ENCODE measurements around the gene DNAJC4.

Gene DNAJC4, protein sequence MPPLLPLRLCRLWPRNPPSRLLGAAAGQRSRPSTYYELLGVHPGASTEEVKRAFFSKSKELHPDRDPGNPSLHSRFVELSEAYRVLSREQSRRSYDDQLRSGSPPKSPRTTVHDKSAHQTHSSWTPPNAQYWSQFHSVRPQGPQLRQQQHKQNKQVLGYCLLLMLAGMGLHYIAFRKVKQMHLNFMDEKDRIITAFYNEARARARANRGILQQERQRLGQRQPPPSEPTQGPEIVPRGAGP

DNA sequence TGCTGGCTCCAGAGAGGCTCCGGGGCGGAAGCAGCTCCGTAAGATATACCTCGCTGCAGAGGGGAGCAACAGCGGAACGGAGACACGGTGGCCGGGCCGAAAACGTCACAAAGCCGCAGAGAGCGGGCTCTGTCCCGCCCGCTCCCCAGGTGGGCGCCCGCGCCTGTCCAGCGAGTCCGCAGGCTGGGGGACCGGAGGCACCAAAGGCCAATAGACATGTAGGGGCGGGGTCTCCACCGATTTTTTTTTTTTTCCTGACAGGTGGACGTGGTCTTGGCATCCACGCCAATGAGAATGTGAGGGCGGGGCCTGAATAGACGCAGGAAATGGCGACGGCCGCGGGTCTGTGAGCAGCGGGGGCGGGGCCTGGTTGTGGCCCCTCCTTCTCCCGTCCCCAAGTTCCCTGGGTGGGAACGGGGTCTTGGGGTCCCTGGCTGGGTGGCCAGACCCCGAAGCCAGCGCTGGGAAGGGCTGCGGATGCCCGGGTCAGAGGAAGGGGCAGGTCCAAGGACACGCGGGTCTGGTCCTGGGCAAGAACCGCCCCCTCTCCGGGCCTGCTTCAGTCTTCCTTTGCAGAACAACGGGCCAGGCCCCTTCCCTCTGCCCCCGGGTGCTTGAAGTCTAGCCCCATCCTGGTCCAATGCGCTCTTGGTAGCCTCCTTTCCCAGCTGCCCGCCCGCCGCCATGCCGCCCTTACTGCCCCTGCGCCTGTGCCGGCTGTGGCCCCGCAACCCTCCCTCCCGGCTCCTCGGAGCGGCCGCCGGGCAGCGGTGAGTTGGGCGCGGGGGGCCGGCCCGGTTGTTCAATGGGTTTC lies at the start of gene DNAJC4:
DNAJC4 (plus strand) TSS at position 378 of the 814 bp plus-strand sequence; CDS start at position 685, 307 bp downstream.
- peak; percentile 93 for DNase-seq

DNA sequence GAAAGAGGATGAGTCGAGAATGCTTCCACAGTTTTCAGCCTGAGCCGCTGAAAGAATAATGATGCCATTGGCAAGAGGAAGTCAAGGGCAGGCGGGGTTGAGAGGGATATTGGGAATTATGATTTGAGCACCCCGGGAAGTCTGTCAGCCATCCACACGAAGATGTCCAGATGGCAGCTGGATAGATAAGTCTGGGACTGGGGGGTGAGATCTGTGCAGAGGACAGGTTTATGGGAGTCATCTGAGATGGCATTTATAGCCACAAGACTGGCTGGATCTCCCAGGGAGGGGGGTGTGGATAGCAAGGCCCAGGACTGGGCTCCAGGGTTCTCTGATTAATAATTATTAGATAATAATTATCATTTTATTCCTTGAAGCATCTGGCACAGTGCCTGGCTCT lies 49.5 kb upstream of the DNAJC4 start:
- no peak for DNase-seq

DNA sequence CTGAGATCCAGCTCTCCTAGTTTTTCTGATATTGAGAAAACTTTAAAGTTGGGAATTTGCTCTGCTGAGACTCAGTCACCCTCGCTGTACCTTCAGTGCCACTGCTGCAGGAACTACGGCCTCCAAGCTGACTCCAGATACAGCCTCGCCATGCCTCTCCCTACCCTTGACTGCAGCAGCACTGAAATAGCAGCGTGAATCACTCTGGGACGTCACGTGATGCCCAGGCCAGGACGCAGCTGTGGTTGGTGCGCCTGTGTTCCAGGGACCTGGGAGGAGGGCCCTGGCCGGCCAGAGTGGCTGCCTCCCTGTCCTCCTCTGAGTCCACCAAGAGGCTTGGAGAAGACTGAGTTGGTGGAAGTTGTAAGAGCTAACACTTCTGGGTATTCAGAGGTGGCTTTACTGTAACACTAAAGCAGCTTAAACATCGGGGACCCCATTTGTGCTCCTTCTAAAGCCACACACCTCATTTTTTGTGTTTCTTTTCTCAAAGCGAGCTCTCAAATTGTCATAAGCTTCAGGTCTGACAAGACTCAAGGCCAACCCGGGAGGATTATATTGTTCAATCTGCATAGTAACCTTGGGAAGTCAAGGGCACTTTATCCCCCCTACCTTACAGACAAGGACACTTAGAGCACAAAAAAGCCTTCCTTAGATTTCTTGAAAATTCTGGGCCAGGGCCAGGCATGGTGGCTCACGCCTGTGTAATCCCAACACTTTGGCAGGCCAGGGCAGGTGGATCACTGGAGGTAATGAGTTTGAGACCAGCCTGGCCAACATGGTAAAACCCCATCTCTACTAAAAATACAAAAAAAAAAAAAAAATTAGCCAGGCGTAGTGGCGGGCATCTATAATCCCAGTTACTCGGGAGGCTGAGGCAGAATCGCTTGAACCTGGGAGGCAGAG lies 48.6 kb upstream of the DNAJC4 start:
- no peak for DNase-seq

DNA sequence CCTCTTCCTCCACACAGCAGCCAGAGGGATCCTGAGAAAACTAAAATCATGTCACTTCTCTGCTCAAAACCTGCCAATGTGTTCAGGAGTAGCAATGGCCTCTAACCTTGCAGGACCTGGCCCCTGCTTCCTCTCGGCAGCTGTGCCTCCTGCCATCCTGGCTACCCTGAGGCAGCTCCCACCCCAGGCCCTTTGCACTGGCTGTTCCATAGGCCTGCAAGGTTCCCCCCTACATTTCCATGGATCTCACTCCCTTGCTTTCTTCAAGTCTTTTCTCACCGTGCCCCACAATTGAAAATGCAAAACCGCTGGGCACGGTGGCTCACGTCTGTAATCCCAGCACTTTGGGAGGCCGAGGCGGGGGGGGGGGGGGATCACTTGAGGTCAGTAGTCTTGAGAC lies 46.5 kb upstream of the DNAJC4 start:
- no peak for DNase-seq

DNA sequence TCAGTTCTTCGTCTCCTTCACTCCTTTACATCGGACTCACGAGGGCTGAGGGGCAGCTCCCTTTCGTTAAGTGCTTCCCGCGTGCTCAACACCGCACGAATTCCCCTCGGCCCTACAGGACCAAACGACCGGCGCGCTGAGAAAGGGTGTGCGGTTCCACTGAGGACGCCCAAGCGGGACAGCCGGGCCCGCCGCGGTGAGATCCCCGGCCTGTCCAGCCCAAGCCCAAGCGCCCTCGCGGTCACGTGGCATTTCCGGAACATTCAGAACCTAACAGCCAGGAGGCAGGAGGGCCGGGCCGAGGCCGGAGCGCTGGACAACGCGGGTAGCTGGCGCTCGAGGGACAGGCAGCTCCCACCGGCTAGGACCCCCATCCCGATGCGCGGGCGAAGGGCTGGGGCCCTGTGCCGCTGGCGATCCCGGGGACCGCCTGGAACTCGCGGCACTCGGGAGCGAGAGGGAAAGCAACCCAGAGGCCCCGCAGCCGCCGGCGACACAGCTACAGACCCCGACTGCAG lies 45.1 kb upstream of the DNAJC4 start:
- no peak for DNase-seq

DNA sequence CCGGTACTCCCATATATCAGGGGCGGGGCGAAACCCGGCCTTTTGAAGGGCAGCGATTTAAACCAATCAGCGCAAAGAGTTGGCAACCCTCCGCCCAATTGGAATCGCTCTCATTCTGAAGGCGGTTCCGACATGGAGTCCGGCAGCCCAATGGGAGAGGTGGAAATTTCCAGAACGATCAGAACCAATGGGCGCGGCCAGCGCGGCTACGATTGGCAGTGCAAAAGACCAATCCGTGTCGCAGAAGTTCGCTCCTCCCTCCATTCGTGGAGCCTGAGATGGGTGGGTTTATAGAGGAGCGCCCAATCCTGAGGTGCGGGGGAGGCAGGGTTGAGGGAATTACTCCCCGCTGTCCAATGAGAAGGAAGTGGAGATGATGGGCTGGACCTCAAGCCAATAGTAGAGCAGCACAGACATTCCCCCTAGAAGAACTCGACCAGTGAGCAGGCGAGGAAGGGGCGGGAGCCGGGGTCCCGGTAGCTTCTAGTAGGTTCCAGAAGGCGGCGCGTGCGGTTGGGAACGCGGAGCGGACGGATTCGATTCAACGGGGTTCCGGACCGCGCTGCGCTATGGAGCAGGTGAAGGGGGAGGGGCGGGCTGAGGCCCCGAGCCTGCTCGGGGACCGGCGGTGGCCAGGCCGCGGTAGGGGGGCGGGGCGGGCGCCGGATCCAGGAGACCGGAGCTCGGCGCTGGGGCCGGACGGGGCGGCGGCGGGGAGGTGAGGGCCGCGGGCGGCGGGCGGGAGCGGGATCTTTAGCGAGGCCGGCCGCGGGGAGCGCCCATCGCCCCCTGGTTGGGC lies 44.5 kb upstream of the DNAJC4 start, which contains the start of gene STIP1:
STIP1 (plus strand) TSS at position 479 of the 799 bp plus-strand sequence; CDS start at position 570, 91 bp downstream.
- DNase-seq = peak; percentile 100

DNA sequence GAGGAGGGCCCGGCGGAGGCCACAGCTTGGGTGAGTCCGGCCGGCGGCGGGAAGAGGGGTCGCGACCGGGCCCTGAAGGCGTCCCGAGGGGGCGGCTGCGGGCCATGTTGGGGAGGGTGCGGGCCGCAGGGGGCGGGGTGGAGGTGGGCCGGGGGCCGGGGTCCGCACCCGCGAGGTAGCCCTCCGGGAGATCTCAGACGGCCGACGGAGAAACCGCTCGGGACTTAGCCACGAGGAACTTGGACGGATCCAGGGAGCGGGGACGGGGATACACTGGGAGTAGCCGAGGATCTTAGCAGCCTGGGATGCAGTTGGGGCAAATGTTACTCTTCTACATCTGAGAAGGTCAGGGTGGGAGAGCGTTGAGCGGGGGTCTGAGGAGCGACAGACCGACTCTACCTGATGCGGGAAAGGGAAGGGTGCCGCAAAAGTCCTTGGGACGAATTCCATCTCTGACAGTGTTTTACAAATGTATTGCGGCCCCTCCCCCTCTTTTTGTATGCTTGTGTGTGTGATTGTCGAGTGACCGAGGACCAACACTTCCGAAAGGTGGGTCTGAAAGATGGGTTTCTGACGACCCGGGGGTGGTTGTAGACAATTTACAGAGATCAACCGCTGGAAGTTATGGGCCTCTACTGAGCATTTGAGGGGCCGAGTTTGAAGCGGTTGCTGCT lies 43.7 kb upstream of the DNAJC4 start:
- DNase-seq = no peak

DNA sequence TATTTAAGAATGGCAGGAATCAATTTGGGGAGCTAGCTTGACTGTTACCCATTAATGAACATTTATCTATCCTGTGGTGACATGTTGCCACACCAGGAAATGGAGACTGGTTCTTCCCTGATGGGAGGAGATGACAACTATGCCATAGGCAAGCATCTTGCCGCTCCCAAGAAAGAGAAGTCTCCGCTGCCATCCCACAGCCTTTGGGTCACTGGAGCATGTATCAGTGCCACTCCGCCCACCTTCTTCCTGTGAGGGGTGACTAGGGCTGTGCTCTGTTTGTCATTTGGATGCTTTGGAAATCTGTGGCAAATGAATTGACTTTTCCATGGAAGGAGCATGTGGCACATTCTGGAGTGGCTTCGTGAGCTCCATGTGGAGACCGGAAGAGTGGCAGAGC lies 37.9 kb upstream of the DNAJC4 start:
- no peak for DNase-seq

DNA sequence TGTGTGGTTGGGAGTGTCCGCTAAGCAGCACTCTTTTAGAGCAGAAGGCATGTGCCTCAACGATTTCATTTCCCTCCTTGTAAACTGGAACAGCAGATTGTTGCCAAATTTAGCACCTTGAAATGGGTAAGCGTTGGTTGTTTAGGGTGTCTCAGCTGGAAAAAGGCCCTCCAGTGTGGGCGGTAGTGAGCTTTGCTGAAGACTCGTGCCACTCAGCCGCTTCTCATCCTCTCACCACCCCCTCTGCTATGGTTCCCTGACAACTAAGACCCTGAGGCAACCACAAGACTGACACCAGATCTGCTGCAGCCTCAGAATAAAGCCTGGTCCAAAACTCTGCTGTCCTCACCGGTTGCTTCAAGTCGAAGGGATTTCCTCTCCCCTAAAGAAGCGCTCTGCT lies 33.7 kb upstream of the DNAJC4 start:
- no peak for DNase-seq

DNA sequence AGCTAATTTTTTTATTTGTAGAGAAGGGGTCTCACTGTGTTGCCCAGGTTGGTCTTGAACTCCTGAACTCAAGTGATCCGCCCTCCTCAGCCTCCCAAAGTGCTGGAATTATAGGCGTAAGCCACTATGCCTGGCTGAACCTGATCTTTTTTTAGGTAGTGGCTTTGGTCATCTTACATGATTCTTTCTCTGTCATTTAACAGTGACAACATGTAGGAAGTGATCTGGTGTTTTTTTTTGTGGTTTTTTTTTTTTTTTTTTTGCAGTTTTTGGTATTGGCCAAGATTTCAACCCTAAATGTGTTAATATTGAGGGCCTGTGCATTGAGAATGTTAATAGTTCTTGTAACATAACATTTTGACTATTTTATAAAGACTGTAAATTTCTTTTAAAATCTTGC lies 31.8 kb upstream of the DNAJC4 start:
- no peak for DNase-seq

DNA sequence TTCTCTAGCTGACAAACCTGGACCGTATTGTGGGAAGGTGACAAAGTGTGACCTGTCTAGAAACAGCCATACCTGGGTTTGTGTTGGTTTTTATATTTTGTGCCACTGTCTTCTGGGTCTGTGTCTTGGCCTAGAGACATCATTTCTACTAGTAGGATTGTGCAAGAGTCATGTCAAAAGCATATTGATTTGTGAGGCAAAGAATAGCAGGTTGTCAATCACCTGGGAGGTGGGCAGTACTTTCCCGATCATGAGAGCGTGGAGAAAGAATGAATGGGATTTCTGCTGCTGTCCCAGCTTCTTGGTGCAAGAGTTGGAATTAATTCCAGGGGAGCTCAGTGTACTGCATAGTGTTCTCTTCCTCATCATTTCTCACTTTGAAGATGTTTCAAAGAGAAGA lies 28.8 kb upstream of the DNAJC4 start:
- DNase-seq = no peak

DNA sequence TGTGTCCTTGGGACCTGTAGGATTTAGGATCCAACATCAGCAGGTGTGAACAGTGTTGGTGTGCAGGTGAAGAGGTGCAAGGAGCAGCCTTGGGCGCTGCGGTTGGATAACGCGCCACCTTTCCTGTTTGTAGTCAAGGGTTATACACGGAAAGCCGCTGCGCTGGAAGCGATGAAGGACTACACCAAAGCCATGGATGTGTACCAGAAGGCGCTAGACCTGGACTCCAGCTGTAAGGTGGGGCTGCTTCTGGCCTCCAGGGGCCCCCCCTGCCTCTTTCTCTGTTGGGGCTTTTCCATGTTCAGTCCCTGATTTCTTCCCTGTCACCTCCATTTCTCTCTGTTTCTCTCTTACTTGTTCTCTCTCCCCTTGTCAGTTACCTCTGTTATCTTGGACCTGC lies 27.4 kb upstream of the DNAJC4 start:
- DNase-seq = no peak

DNA sequence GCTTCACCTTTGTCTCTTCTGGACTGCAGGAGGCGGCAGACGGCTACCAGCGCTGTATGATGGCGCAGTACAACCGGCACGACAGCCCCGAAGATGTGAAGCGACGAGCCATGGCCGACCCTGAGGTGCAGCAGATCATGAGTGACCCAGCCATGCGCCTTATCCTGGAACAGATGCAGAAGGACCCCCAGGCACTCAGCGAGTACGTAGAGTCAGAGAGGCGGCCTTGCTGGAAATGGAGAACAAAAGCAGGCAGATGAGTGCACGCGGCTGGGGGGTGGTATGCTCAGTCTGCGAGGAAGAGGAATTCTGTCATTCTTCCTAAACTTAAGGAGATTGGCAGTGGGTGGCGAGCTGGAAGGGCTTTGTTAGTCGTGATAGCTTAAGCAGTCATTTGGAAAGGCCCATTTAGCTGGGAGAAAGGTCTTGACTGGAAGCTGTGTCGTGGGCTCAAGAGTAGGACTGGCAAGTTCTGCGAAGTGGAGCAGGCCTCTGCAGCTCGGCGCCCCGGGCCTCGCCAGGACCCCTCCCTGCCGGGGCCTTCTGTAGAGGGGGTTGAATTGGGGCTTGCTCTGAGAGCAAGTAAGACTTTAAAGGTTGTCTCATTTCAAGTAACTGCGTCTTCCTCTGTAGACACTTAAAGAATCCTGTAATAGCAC lies 26.8 kb upstream of the DNAJC4 start:
- no peak for DNase-seq

DNA sequence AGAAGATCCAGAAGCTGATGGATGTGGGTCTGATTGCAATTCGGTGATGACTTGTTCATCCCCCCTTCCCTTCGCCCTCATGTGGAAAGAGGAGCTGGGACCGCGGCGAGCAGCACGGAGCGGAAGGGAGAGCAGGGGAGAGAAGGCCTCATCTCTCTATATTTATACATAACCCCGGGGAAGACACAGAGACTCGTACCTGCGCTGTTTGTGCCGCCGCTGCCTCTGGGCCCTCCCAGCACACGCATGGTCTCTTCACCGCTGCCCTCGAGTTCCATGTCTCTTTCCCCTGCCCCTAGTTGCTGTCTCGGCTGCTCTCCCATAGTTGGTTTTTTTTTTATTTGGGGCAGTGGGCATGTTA lies 26.3 kb upstream of the DNAJC4 start:
- no peak for DNase-seq

DNA sequence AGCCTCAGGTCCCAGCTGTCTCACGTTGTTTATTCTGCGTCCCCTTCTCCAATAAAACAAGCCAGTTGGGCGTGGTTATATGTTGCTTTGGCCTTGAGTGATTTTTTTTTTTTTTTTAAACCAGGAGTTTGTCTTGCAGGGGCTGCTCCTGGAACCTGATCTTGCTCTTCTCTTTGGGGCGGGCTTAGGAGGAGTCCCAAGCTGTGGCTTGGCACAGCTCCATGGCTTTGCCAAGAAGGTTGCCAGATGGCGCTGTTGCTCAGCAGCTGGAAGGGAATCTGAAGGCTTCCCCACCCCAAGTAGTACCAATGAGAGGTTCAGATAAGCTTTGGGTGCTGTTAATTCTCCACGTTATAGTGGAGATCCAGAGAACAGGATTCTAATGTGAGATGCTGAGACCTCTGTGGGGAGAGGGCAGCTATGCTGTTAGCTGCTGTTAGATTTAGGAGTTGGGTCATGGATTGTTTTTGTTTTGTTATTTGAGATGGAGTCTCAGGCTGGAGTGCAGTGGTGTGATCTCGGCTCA lies 25.8 kb upstream of the DNAJC4 start:
- no peak for DNase-seq

DNA sequence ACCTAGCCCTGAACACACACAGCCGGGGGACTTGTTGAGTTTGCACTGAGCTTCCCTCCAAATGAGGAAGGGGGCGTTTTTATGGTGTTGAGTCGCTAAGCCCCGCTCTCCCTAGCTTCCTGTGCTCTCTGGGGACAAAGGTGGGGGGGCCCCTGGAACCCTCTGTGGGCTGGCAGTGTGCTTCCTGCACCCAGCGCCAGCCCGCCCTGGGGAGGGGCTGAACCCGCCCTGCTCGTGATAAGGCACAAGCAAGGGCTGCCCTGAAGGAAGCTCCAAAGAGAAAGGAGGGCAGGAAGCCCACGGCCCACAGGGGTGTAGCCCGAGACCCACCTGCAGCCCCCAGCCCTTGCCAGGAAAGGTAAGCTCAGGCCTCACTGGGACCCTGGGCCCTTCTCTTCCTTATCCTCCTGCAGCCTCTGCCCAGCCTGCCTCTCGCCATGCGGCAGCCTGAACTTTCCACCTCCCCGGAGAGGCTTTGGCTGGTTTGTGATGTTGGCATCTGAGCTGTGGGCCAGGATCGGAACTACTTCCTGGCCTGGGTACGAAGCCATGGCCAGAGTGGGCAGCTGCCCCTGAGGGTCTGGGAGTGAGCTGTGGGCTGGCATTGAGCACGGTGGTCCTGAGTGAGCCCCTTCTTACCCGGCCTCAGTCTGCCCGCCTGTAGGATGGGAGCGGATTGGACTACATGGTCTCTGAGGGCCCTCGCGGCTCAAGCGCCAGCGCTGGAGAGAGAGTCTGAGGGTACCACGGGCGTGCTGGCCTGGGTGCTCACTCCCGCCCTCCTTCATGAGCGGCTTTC lies 23.7 kb upstream of the DNAJC4 start, which contains the start of gene FERMT3:
FERMT3 (plus strand) TSS at position 265 of the 799 bp plus-strand sequence. CDS start 644 bp downstream, outside the sequence.
- no peak for DNase-seq

DNA sequence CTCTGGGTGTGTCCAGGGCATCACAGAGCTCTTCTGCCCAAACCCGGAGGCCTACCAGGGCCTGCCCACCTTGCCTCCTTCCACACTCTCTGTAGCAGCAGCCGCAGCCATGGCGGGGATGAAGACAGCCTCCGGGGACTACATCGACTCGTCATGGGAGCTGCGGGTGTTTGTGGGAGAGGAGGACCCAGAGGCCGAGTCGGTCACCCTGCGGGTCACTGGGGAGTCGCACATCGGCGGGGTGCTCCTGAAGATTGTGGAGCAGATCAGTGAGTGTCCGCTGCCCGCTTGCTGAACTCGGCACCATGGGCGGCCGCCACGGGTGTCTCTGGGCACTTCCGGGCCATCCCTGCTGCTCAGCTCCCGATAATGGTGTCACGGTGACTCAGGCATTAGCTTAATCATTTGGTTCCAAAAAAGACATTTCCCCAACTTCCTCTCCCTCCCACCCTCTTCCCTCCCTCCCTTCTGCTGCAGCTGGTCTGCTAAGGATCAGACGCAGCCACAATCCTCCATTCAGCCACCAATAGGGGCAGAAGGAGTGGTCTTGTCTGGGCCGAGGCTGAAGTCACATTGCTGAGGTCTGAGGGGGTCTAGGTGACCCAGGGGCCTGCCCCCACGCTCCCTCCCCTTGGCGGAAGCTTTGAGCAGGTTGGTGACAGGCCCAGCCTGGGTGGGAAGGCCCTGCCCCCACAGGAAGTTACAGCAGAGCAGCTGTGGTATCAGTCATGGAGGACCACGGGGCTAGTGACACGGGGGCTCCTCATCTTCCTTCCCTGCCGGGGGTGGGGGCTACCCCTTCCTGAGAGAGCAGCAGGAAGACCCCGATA lies 22.9 kb upstream of the DNAJC4 start:
- no peak for DNase-seq

DNA sequence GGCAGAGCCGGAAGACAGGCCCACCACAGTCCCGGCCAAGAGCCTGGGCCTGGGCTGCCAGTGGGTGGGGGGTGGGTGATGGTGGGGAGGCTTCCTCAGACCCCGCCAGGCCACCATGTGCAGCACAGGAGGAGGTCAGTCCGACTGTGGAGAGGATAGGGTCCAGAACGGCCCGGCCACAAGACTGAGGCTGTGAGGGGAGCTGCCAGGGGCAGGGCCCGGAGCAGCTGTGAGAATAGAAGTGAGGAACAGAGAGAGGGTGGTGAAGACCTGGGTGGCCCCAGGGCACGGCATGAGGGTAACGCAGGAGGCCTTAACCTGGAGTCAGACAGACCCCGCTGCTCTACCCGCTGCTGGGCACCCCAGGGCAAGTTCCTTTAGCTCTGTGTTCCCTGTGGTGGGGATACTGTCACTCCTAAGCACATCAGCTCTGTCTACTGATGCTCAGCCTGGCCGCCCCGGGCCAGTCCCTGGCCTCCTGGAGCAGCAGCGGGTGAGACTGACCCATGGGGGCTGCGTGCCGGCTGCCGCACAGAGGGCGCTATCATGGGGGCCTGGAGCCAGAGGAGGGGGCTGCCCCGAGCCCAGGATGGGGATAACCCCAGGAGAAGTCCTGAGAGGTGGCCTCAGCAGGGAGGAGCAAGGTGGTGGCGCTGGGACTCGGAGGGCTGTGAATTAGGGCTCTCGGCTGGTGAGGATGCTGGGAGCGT lies 22.1 kb upstream of the DNAJC4 start:
- DNase-seq = no peak

Data from NCI-H1417 treated with DMSO at 0.1 percent for 48 hours (cell line).